NCI-H2029 (cell line): ENCODE data around the gene COPB2.

Experiments
- DNase-seq: peaks from one replicate; lab custom pipeline; 2025; lab: John Stamatoyannopoulos, UW

COPB2 gene

GRCh38 chr3:139327861-139328260, 61.6 kb downstream of the COPB2 start:
- DNase-seq = no peak

GRCh38 chr3:139327231-139327630, 62.2 kb downstream of the COPB2 start:
- DNase-seq = no peak

GRCh38 chr3:139326707-139327106, 62.7 kb downstream of the COPB2 start:
- DNase-seq = no peak

- no peak for DNase-seq
Observed at GRCh38 chr3:139326131-139326530, 63.3 kb downstream of the COPB2 start.

- DNase-seq = no peak
Observed at GRCh38 chr3:139325551-139325950, 63.9 kb downstream of the COPB2 start.

- DNase-seq = no peak
Observed at GRCh38 chr3:139324456-139324855, 65.0 kb downstream of the COPB2 start.

- DNase-seq = no peak
Observed at GRCh38 chr3:139323146-139323545, 66.3 kb downstream of the COPB2 start.

GRCh38 chr3:139322346-139322745, 67.1 kb downstream of the COPB2 start:
- no peak for DNase-seq

GRCh38 chr3:139320551-139321309, 68.7 kb downstream of the COPB2 start:
- DNase-seq = no peak

- DNase-seq = no peak
Observed at GRCh38 chr3:139319428-139320402, 69.7 kb downstream of the COPB2 start.

GRCh38 chr3:139318826-139319225, 70.6 kb downstream of the COPB2 start:
- no peak for DNase-seq

- DNase-seq = no peak
Observed at GRCh38 chr3:139318431-139318816, 71.0 kb downstream of the COPB2 start.

GRCh38 chr3:139317660-139318430, 71.6 kb downstream of the COPB2 start:
- DNase-seq = no peak

- DNase-seq = no peak
Observed at GRCh38 chr3:139317215-139317614, 72.2 kb downstream of the COPB2 start.

GRCh38 chr3:139313921-139314320, 75.5 kb downstream of the COPB2 start:
- no peak for DNase-seq

- DNase-seq = no peak
Observed at GRCh38 chr3:139312959-139313358, 76.5 kb downstream of the COPB2 start.

- DNase-seq = no peak
Observed at GRCh38 chr3:139312416-139312815, 77.0 kb downstream of the COPB2 start.

- DNase-seq = no peak
Observed at GRCh38 chr3:139311557-139311956, 77.9 kb downstream of the COPB2 start.

GRCh38 chr3:139310474-139310933, 78.9 kb downstream of the COPB2 start:
- DNase-seq = no peak

- no peak for DNase-seq
Observed at GRCh38 chr3:139309880-139310279, 79.6 kb downstream of the COPB2 start.

GRCh38 chr3:139309061-139309591, 80.3 kb downstream of the COPB2 start:
- DNase-seq = no peak

- DNase-seq = no peak
Observed at GRCh38 chr3:139308560-139308959, 80.9 kb downstream of the COPB2 start.
